Endothelial cell of umbilical vein (primary cell): ENCODE results near the gene ZDHHC24.

Experiments
- EZH2 ChIP-seq: IDR thresholded peaks from 2 replicates; pipeline ENCODE4 v1.6.1; 2012; ENCODE audit warnings: borderline replicate concordance, low read depth, mild to moderate bottlenecking, moderate library complexity, low read length, inconsistent platforms; ENCODE audit not compliant: severe bottlenecking
- FOS ChIP-seq: IDR thresholded peaks from 2 replicates; pipeline ENCODE4 v1.6.1; 2011; ENCODE audit warnings: mild to moderate bottlenecking, low read length, moderate library complexity, borderline replicate concordance; ENCODE audit not compliant: insufficient read depth
- GATA2 ChIP-seq: IDR thresholded peaks from 2 replicates; pipeline ENCODE4 v1.7.0; 2011; ENCODE audit warnings: low read depth, mild to moderate bottlenecking, moderate library complexity, mixed read lengths, low read length; ENCODE audit not compliant: insufficient read length, insufficient read depth
- JUN ChIP-seq: IDR thresholded peaks from 2 replicates; pipeline ENCODE4 v1.6.1; 2011; ENCODE audit warnings: borderline replicate concordance, low read depth; ENCODE audit not compliant: insufficient read length, insufficient read depth
- MYC ChIP-seq: IDR thresholded peaks from one replicate; pipeline ENCODE4 v1.6.1; 2011; ENCODE audit warnings: mild to moderate bottlenecking, low read depth, low read length
- POLR2A ChIP-seq: IDR thresholded peaks from 2 replicates; pipeline ENCODE4 v1.6.1; 2012; ENCODE audit warnings: low read depth, mild to moderate bottlenecking, control low read depth, low read length
- POLR2AphosphoS5 ChIP-seq: IDR thresholded peaks from 2 replicates; pipeline ENCODE4 v1.6.1; 2012; ENCODE audit warnings: low read depth, mild to moderate bottlenecking, control low read depth, low read length, moderate library complexity; ENCODE audit not compliant: insufficient read depth
- TF ChIP-seq, protein P1 (sequence below), 2 donors: IDR thresholded peaks; 1 replicate in 1 of 2; 2 replicates in 1 of 2; pipeline ENCODE4 v1.5.1; 2011; ENCODE audit warnings: low read length in 2 of 2, mild to moderate bottlenecking in 2 of 2, moderate library complexity in 2 of 2, control low read depth in 1 of 2, inconsistent platforms in 1 of 2, low read depth in 1 of 2; ENCODE audit not compliant: insufficient read depth in 1 of 2; ENCODE audit errors: extremely low read depth in 1 of 2
- TF ChIP-seq, protein P2 (sequence below): IDR thresholded peaks from 2 replicates; pipeline ENCODE4 v1.6.1; 2011; ENCODE audit not compliant: insufficient read depth, insufficient read length

DNA sequence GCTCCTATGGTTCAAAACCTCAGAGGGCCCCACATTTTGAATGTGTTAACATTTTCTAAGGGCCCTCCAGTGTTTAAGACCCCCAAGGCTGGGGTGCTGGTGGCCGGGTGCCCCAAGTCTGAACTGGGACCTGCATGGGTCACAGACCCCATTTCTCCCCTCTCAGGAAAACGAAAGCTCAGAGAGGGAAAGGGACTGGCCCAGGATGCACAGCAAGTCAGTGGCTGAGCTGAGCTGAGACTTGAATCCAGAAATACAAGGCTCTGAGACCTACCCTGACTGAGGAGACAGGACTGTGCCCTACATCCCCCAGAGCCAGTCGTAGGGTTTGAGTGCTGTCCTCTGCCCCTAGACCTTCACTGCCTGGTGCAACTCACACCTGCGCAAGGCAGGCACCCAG lies 5.0 kb upstream of the ZDHHC24 start:
- TF ChIP-seq EZH2, result no peak
- TF ChIP-seq, protein P1, sequence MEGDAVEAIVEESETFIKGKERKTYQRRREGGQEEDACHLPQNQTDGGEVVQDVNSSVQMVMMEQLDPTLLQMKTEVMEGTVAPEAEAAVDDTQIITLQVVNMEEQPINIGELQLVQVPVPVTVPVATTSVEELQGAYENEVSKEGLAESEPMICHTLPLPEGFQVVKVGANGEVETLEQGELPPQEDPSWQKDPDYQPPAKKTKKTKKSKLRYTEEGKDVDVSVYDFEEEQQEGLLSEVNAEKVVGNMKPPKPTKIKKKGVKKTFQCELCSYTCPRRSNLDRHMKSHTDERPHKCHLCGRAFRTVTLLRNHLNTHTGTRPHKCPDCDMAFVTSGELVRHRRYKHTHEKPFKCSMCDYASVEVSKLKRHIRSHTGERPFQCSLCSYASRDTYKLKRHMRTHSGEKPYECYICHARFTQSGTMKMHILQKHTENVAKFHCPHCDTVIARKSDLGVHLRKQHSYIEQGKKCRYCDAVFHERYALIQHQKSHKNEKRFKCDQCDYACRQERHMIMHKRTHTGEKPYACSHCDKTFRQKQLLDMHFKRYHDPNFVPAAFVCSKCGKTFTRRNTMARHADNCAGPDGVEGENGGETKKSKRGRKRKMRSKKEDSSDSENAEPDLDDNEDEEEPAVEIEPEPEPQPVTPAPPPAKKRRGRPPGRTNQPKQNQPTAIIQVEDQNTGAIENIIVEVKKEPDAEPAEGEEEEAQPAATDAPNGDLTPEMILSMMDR (IDR thresholded peaks at IDR 0.05; ENCODE audit: extremely low read depth in 1 of 2, insufficient read depth in 1 of 2, low read depth in 1 of 2, low read length in 2 of 2), result no peak
- no peak for TF ChIP-seq POLR2A
- TF ChIP-seq, protein P2, sequence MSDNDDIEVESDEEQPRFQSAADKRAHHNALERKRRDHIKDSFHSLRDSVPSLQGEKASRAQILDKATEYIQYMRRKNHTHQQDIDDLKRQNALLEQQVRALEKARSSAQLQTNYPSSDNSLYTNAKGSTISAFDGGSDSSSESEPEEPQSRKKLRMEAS, result no peak
- TF ChIP-seq POLR2AphosphoS5, result no peak
- no peak for TF ChIP-seq FOS
- TF ChIP-seq JUN, result no peak
- no peak for TF ChIP-seq MYC
- no peak for TF ChIP-seq GATA2
